PFSK-1 (cell line): ENCODE data around the gene CELF1.

Experiments
- REST ChIP-seq, 2 experiments: IDR thresholded peaks; 2 replicates each; pipeline versions ENCODE4 v1.6.1 to v1.8.0; 2011 to 2012; ENCODE audit warnings: low read depth in 2 of 2, low read length in 2 of 2, control low read depth in 1 of 2, inconsistent platforms in 1 of 2, mild to moderate bottlenecking in 1 of 2, moderate library complexity in 1 of 2; ENCODE audit not compliant: insufficient read depth in 1 of 2
- TAF1 ChIP-seq: IDR thresholded peaks from 2 replicates; pipeline ENCODE4 v1.6.1; 2012; ENCODE audit warnings: low read length, control low read depth, borderline replicate concordance; ENCODE audit not compliant: insufficient read depth

GRCh38 chr11:47488674-47489394 is 64.1 kb downstream of the CELF1 start:
- TF ChIP-seq REST (IDR thresholded peaks at IDR 0.05; ENCODE audit: insufficient read depth in 1 of 2, low read depth in 2 of 2, low read length in 2 of 2) (no peak), TAF1 (no peak)
